HG03159 (cell line): ENCODE data around the gene PAFAH2.
"Not testable (repeated sequence)": the region's sequence is repeated elsewhere in the genome, so short reads cannot be mapped to it uniquely, and the experiment has no call there.

Experiments used
- ATAC-seq: cut with Tn5 transposase; IDR thresholded peaks from one replicate; pipeline ENCODE4 v1.9.1; 2021; ENCODE audit warnings: mild to moderate bottlenecking, moderate library complexity; ENCODE audit not compliant: unreplicated experiment

The PAFAH2 gene

DNA sequence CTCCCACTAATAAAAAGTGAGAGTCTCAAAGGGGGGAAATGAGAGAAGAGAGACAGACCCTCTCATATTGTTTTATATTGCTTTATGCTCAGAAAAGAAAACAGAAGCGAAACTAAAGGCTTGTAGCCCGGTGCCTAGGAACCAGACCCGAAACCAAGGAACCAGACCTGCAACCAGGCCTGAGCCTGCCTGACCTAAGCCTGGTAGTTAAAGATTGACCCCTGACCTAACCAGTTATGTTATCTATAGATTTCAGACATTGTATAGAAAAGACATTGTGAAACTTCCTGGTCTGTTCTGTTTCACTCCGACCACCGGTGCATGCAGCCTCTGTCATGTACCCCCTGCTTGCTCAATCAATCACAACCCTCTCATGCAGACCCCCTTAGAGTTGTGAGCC, 54.4 kb downstream of the PAFAH2 start:
- ATAC-seq: not testable (repeated sequence)

GRCh38 chr1:25936947-25937346, 60.9 kb downstream of the PAFAH2 start:
- no peak for ATAC-seq

DNA sequence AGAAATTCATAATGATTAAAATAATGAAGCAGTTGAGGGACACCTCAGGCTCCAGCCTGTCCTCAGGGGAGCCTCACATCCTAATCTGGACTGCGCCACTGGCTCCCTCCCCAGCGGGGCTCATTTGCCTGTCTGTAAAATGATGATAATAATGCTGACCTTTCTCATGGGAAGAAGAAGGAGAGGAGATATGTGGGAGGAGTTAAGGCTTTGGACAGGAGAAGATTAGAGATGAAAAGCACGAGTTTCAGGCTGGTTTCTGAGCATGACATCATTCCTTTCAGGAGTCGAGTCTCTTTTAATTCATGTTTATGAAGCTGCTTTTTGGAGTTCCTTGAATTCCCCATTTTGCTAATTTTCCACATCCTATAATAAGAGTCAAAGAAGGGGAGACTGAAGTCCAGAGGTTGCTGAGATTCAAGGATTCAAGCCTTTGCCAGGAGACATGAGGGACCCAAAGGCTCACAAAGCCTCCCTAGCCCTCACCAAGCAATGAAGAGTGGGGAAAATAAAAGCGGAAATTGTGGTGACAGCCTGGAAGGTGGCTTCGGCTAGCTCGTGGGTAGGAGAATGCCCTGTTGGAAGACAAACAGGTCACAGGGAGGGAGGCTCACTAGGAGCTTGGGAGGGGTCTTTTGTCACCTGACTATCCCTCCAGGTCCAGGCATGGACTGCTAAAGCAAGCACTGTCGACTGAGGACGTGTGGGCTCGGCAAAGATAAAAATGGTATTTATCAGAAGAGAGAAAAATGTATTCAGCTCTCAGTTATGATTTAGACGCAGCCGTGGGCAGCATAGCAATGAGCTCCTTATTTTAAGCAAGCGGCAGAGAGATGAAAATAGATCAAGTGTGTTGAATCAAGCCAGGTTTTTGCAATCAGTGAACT, 64.1 kb downstream of the PAFAH2 start:
- no peak for ATAC-seq

GRCh38 chr1:25932811-25933400, 65.0 kb downstream of the PAFAH2 start:
- not testable (repeated sequence) for ATAC-seq

DNA sequence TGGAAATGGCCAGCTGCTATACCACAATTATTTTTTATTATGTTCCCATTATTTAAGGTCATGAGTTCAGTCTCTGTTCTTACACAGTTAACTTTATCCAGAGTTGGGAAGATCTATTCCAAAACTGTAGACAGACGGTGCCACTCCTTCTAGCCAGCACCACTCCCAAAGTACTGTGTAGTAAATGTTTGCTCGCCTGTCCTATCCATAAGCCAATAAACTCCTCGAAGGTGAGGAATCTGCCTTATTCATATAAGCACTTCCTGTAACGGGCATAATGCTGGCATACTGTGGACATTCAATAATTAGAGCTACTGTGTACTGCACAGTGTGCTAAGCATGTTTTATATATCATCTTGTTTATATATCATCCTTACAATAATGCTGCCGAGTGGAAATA, 65.5 kb downstream of the PAFAH2 start:
- ATAC-seq: no peak

DNA sequence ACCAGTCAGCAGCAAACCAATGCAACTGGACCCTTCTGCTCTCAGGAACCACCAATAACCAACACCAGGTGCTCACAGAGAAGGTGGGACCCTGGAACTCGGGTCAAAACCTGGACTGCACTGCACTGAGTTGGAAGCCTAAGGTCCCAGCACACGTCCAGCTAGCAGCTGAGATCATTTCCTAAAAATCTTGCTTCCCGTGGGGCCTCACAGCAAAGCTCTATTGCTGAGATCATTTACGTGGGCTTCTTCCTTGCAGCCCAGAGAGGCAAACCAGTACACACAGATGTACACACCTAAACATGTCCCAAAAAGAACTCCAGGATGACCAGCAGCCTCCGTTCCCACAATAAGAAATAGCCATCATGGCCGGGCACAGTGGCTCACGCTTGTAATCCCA, 68.8 kb downstream of the PAFAH2 start:
- no peak for ATAC-seq

DNA sequence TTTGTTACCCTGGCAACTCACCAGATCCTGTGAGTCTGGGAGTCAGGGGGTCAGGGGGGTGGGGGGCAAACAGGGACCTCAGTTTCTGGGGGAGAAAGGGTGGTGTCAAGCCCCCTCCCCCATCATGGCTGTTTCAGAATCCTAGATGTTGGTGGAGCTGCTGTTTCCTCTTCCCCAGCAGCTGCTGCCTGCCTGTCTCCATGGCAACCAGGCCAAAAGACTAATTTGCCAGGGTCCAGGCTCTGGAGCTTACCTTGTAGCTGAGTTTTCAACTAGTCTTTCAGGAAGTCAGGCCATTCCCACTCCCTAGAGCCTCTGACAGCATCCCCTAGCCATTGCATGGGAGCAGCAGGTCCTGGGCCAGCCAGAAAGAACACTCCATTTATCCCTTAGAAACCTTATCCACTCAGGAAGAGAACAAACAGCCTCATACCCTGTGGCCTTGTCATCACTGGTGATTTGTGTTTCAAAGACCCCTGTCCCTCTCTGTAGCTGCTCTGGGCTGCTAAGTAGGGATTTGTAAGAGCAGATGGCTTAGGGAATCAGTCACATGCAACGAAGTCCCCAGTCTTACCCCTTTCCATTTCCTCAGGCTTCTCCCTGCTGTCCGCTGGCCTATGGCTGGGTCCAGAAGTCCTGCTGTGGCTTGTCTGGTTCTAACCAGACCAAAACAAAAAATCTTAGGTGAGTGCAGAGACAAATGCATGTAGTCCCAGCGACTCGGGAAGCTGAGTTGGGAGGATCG, 70.2 kb downstream of the PAFAH2 start:
- ATAC-seq: no peak

DNA sequence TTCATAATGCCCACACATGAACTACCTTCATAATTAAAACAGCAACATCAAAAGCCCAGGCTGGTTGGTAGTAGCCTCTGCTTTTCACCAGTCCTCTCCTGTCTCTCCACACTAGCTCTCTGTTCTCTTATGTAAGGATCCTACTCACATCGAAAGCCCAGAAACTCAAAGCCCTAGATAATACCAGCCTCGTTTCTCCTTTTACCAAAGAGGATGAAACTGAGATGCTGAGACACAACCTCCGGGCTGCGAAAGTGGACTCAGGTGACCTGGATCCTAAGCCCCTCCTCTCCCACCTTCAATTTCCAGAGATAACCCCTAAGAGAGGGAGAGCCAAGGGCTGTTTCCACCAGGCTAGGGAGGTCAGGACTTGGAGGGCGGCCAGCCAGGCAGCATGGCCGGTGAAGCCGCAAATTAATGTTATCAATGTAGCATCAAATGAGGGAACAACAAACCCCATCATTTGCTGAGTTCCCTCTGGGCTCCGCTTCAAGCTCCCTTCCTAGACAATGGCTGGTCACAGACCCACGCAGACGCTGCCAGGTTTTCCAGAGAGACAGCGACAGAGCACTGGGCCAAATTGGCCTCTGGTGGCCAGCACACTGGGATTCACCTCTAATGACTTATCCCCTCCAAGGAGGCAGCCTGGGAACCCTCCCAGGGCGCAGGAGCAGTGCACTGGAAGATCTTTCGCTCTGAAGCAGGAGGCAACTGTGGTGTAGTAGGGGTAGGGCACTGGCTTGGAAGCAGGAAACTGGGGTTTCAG, 70.9 kb downstream of the PAFAH2 start:
- no peak for ATAC-seq

GRCh38 chr1:25924454-25924853, 73.4 kb downstream of the PAFAH2 start:
- no peak for ATAC-seq

- no peak for ATAC-seq
Measured at GRCh38 chr1:25922971-25923552, 74.8 kb downstream of the PAFAH2 start.

GRCh38 chr1:25922056-25922970, 75.5 kb downstream of the PAFAH2 start:
- no peak for ATAC-seq

- no peak for ATAC-seq
Measured at GRCh38 chr1:25918615-25919014, 79.2 kb downstream of the PAFAH2 start.

GRCh38 chr1:25917996-25918395, 79.9 kb downstream of the PAFAH2 start:
- no peak for ATAC-seq

- no peak for ATAC-seq
Measured at GRCh38 chr1:25916460-25916859, 81.4 kb downstream of the PAFAH2 start.

GRCh38 chr1:25914074-25914995, 83.5 kb downstream of the PAFAH2 start:
- no peak for ATAC-seq

DNA sequence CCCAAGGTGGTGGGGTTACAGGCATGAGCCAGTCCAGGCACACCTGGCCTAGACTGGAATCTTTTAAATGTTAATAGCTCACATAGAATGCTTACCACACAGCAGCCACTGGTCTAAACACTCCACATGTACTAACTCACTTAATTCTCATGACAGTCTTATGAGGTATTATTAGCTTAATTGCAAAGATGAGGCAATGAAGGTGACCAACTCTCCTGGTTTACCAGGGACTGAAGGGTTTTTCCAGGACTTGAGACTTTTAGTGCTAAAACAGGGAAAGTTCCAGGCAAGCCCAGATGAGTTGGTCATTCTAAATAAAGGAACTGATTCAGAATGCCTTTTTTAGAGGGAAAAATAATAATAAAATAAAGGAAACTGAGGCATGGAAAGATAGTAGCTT, 84.7 kb downstream of the PAFAH2 start:
- no peak for ATAC-seq

DNA sequence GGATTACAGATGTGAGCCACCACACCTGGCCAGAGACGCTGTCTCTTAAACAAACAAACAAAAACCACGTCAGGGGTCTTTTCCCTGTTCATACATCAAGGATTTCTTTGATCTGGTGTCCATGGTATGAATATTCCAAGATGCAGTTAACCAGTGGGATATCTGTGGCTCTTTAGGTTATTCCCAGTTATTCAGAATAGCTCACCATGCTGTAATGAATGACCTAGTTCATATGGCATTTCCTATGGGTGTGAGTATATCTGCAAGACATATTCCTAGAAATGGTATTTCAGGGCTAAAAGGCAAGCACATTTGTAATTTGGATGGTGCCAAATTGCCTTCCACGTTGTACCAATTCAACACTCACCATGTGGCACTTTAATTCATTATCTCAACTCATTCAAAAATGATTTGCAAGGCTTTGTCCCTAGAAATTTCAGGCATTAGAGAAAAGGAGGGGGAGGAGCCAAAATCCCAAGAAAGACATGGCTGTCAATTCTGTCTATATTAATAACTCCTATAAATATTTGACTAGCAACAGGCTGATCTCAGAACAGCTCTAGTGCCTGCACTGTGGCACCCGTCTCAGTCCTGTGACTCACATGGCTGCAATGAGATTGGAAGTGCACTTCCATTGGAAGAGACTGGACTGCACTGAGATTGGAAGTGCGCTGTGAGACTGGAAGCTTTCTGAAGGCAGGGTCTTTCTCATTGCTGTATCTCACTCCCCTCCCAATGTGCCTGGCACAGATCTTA, 85.6 kb downstream of the PAFAH2 start:
- no peak for ATAC-seq

GRCh38 chr1:25911162-25911561, 86.7 kb downstream of the PAFAH2 start:
- no peak for ATAC-seq
